HG03469 (cell line): ENCODE results near the gene LRMDA.
"Not testable (repeated sequence)": the region's sequence is repeated elsewhere in the genome, so short reads cannot be mapped to it uniquely, and the experiment has no call there.

Source experiments
- ATAC-seq: cut with Tn5 transposase; IDR thresholded peaks from one replicate; pipeline ENCODE4 v1.9.1; 2021; ENCODE audit warnings: mild to moderate bottlenecking, moderate library complexity, moderate number of reproducible peaks; ENCODE audit not compliant: unreplicated experiment

The LRMDA gene

DNA sequence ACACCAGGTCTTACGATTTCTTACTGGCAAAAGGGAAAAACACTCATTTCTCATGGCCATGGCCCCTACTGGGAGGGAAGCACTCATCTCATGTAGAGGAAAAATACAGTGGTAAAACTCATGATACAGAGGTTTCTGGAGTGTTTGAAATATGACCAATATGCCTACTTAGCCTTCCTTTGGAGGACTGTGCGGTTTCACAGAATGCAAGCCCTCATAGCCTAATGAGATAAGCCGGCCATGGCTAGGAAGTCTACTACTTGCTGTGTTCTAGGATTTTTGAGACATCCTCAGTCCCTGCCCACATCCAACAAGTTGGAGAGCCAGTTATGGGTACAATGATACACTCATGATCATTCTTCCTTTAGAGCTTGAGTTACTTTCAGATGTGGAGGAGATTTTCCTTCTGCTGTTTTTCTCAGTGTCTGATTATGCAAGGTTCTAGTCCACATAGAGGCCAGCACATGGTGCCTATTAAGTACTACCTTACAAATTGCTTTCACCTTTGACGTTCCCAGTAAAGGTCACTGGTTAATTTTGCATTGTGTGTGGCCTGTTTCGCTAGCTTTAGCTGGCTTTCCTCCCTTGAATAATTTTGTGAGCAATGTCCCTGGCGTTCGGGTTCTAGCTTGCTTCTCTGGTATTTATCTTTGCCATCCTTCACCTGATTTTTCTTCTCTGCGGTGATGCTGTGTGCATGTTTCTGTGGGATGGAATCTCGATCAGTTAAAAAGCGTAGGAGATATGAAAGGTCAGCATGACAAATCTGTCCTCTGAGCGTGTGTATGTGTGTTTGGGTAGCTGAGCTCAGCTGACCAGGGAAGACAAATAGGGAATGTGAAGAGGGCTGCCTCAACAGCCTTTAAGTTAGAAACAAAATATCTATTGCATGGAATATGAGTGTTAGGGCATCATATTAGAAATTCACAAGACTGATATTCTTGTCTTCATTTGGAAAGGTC is 295.4 kb downstream of the LRMDA start:
- no peak for ATAC-seq

DNA sequence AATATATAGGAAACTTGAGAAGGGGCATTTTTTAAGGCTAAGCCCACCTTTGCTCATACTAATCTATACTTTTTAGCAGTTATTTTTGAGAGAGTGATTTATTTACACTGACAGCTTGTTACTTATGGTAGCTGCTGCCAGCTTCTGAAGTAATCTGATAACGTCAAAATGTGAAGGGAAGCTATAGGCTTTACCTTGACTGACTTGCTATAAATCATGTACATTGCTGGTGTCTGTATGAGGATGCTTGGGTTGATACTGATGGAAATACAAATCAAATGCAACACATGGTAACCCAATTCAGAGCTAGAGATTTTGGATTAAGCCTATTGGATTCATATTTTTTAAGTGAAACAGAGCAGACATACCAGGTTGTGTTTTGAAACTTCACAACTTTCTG is 299.4 kb downstream of the LRMDA start:
- no peak for ATAC-seq

DNA sequence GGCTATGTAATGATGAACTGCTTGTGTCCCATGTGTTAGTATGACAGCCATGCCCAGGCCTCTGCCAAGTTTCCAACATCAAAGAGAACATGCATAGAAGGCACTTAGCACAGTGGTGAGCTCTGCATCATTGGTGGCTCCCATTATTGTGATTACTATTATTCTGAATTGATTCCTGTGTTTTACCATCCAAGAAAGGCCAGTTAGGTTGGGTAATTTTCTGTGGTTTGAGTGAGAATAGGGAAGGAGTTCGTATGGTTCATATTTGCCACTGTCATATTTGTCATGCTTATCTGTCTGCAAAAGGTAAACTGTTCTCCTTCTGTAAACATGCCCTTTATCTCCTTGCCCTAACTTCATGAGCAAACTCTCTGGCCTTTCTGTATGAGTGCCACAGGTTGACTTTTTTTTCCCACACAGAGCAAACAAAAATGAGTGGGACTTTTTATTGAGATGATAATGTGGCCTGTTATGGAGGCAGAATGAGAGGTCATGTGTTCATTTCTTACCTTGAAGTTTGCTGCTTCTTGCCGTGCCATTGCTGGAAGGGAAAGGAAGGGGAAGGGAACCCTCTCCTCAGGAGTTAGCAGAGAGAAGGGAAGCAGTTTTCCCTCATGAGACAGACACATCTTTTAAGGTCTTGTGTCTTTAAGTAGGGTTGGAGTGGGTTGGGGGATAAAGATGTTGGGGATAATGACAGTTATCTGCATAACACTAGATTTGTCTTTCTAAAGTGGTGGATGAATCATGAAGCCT is 301.9 kb downstream of the LRMDA start:
- no peak for ATAC-seq

DNA sequence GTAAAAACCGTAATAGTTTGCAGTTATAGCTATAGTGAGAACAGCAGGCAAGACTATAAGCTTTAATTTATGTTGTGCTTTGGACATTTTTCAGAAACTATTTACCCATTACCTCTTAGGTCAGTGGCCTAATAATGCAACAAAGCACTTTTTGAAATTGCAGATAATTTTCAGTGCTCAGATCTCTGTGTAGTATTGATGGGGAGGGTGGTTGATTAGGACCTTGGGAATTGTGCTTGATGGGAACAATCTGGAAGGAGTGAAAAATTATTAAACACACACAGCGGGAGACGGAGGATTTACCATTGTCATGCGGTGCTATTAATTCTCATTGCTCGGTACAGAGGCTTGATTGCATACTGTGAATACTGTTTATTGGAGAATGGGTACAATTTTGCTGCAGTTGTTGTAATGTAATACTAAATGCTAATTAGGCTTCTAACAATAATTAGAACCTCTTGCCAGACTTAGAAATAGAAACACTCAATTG is 304.8 kb downstream of the LRMDA start:
- no peak for ATAC-seq

DNA sequence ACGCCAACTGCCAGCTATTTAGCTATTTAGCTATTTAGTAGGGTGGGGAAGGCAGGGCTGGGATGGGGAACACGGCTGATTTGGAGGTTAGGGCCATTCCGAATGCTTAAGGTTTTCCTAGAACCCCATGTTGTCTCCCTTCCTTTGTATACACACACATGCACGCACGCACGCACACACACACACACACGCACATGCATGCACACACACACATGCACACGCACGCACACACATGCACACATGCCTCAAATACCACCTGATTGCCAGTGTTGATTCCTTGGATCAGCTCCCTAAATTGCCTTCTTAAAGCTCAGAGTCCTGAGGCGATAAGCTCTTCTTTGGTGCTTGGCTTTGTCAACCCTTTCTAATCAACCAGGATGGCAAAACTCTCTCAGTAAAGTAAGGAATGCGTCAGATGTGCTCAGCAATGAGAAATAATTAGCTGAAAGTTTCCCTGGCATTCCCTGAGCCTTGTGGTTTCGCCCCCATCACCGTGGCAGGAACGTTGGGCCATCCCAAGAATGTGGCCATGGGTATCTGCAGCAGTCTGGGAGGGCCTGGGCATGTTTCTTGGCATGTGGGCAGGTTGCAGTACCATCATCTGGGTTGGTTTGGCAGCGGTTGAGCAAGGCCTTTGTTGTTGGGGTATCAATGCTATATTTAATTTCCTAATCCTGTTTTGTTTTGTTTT is 305.6 kb downstream of the LRMDA start:
- ATAC-seq, result no peak

DNA sequence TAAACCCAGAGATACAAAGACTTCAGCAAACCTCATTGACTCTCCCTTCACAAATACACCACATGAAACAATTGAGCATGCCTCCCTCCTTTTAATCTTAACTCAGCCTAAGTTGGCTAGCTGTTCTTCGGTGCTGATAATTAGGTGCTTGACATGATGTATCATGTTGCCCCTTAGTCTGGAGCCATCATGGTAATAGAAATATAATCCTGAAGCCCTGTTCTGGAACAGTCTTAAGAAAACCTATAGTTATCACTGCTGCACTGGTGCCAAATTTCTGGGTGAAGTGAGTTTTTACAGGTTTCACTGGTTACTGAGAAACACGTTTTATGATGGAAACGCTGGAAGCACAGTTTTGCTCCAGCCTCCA is 306.1 kb downstream of the LRMDA start:
- ATAC-seq, result no peak

DNA sequence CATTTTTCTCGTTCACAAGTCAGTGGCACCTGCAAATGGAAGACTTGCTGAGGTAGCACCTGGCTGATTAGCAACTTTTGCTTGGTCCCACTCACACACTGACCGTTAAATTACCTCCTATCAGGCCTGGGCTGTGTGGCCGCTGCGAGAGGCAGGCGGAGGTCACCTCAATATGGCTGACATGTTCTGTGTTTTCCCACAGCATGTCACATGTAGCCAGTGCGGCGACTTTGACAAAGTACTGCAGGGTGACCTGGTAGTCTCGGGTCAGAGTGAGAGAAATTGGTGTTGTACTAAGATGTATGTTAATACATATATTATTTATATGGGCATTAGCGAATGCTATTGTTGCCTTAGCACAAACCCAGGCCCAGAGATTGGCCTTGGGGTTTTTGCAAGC is 307.5 kb downstream of the LRMDA start:
- ATAC-seq, result no peak

DNA sequence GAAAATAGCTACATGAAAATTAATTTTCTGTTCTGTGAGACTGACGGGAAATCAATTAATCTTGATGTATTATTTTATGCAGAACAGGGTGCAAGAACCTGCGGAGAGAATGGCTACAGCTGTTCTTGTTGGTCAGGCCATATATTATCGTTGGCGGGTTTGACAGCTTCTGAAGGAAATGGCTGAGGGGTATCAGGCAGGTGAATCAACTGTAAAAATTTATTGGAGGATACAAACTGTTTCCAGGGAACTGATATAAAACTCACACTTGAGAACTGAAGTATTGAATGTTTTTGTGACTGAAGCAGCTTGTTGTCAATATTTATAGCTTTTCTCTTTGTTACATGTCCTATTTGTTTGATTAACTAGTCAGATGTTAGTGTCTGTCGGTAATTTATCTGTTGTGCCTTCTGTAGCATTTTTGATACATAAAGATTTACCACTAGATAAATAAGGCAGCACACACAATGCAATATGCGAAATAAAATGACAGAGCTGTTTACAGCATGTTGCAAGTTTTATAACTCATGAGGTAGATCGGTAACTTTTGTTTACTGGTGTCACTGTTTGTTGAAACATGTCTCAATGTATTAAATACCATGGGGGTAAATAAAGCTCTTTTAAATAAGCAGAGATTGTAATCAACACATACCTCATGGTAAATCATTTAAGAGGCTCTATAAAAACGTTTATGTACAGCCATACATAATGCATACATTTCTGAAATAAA is 308.2 kb downstream of the LRMDA start:
- no peak for ATAC-seq

DNA sequence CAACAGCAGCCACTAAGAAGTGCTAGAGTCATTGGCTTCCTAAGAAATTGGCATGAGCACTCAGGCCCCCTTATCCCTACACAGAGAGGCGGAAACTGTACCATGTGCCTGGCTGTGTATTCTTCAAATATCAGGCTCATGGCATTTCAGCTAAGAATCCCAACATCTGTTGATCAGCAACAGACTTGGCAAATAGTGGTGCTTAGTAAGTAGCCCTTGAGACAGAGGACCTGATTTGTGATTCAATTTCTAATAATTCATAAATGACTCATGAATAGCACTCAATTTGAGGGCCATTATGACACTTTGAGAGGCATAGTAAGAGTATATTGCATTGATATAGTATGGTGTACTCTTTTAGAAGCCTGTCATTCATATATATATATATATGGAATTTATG is 309.1 kb downstream of the LRMDA start:
- ATAC-seq, result no peak

DNA sequence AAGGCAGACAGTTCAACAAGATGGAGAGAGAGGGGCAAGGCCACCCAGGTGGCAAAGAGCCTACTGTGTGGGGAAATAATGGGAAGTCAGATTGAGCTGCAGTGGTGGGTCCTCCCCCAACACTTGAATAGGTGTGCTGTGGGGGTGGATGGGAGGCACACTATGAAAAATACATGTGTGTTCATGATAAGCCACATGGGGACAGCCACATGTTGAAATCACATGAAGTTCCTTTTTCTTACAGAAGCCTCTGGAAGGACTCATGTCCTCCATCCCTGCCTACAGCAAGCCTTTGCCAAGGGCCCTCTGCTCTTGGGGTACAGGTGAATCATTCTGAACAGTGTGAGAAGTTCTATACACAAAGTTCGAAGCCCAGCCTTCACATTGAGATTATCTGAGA is 310.9 kb downstream of the LRMDA start:
- ATAC-seq, result no peak

DNA sequence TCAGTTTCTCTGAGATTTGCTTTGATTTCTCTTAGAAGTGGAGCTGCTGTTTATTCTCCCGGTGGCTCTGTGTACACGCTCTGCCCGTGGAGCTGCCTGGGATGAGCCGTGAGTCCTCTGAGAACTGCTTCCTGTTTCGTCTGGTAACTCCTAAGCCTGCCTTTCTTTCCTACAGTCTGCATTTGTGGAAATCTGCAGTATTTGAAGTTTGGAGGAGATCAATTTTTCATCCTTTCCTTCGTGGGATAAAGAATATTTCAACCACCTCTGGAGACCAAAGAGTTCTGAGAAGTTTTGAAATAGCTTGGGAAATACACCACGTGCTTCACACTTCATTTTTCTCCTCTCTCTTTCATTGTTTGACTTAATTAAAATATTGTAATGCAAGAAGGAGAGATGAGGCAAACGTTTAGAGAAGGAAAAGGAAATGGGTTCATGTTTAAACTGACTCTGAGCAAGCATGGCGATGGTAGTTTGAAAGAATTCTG is 311.9 kb downstream of the LRMDA start:
- no peak for ATAC-seq

DNA sequence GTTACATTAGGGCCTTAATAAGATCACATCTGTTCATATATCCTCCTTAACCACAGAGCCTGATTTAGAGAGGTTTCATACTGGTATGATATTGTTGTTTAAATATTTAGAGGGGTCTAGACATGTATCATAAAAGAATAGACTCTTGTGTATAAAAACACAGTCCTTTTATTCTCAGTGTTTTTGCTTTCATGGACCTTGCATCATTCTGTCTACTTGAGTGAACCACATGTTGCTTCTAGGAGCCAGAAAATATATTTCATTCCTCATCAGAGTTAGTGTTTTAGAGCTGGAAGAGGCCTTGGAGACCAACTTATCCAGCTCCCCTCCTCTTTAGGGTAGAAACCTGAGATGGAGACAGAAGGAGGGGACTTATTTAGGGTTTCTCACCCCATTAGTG is 312.8 kb downstream of the LRMDA start:
- ATAC-seq, result no peak

DNA sequence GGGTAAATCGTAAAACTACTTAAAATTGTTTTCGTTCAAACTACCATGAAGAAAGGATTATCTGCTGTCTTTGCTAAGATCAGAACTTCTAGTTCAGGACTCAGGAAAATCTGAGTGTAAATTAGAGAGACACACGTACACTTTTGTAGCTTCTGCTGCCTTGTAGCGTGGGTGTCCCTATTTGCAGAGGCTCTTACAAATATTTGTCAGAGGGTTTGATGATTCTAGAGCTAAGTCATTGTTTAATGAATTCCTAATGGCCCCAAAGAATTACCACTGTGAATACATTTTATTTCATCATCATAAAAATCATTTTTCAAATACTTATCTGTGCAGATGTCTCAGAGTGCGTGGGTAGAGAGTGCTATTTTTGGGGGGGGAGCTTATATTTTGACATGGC is 314.9 kb downstream of the LRMDA start:
- ATAC-seq, result no peak

DNA sequence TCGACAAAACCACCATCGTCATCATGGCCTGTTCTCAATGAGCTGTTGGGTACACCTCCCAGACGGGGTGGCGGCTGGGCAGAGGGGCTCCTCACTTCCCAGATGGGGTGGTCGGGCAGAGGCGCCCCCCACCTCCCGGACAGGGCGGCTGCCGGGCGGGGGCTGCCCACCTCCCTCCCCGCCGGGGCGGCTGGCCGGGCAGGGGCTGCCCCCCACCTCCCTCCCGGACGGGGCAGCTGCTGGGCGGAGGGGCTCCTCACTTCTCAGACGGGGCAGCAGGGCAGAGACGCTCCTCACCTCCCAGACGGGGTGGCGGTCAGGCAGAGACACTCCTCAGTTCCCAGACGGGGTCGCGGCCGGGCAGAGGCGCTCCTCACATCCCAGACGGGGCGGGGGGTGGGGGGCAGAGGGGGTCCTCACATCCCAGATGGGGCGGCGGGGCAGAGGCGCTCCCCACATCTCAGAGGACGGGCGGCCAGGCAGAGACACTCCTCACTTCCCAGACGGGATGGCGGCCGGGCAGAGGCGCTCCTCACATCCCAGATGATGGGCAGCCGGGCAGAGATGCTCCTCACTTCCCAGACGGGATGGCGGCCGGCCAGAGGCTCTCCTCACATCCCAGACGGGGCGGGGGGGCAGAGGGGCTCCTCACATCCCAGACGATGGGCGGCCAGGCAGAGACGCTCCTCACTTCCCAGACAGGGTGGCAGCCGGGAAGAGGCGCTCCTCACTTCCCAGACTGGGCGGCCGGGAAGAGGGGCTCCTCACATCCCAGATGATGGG is 318.9 kb downstream of the LRMDA start:
- not testable (repeated sequence) for ATAC-seq

DNA sequence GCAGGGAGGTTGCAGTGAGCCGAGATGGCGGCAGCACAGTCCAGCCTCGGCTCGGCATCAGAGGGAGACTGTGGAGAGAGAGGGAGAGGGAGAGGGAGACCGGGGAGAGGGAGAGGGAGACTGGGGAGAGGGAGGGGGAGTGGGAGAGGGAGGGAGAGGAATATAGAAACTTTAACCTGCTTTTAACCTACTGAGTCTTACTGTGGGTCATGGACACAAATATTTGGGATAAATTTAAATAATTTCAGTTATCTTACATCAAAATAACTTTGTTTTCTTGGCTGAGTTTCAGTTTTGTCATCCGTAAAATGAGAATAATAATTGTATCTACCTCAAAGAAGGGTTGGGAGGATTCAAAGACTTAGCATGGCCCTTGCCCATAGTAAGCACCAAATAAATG is 319.8 kb downstream of the LRMDA start:
- no peak for ATAC-seq

DNA sequence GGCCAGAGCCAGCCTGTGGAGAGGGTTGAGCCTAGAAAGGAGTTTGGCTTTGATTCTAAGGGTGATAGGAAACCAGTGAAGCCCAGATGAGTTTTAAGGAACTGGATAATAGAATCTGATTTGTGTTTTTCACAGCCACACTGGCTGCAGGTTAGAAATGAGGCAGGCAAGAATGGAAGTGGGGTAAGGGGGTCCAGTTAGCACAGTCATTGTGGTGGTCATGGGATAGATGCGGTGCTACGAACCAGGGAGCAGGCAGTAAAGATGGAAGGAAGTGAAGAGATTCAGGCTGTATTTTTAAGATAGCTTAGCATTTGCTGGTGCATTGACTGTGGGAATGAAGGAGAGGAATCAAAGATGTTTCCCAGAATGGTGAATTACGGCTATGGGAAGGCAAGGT is 322.2 kb downstream of the LRMDA start:
- no peak for ATAC-seq

DNA sequence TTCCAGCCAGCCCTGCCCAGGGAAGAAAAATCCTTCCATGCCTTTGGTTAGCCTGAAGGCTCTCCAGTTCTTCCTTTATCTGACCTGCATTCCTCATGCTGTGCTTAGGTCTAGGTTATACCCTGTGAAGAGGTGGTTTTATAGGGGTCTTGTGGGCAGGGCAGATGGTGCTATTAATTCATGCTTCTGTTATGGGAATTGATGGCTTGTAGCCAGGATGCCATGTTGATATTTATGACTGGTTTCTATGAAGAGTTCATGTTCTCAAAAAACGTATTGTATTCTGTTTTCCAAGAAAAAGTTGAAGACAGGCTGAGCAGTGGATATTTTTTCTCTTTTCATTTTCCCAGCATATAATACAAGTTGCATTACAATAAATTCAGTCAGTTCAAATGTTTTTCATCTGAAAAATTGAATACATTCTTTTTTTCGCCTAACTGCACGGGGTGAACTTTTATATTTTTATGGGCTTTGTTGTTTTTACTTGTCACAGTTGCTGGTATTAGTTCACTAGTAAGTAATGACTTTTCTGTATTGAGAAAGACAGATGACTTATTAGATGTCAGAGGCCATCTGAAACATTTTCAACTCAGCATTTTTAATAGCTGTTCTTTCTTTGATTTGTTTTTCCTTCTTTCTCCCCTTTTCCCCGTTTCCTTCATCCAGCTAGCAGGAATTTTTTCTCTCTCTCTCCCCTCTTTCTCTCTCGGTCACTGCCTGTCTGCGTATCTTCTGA is 322.8 kb downstream of the LRMDA start:
- no peak for ATAC-seq

DNA sequence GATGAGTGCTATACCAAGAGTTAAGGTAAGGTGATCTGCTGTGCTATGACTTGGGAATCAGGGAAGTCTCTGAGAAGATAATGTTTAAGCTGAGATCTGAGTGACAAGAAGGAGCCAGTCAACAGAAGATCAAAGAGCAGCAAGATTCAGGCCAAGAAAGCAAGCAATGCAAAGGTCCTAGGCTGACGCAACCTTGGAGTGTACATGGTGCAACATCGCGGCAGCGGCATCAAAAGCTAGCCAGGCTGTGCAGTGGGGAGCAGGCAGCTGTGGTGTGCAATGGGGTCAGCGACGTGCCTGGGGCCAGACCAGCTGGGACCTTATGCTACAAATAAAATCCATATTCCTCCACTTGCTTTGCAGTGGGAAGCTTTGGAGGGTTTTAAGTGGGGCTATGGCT is 324.1 kb downstream of the LRMDA start:
- no peak for ATAC-seq

DNA sequence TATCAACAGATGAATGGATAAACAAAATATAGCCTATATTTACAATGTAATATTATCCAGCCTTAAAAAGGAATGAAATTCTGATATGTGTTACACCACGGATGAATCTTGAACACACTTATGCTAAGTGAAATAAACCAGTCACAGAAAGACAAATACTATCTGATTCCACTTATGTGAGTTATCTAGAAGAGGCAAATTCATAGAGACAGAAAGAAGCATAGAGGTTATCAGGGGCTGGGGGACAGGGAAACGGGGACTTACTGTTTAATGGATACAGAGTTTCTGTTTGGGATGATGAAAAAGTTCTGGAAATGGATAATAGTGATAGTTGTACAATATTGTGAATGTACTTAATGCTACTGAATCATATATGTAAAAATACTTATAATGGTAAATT is 329.9 kb downstream of the LRMDA start:
- ATAC-seq, result no peak
